HG02943 (cell line): ENCODE results near the gene ITGB5.

ENCODE experiments used
- ATAC-seq: cut with Tn5 transposase; IDR thresholded peaks from one replicate; pipeline ENCODE4 v1.9.1; 2021; ENCODE audit warnings: mild to moderate bottlenecking, low read depth, moderate library complexity; ENCODE audit not compliant: unreplicated experiment

The ITGB5 gene

GRCh38 chr3:124896824-124897526, 9.8 kb upstream of the ITGB5 start:
- ATAC-seq = no peak

- no peak for ATAC-seq
These were observed 8.6 kb upstream of the ITGB5 start for GRCh38 chr3:124895756-124896155.

GRCh38 chr3:124893526-124893925, 6.4 kb upstream of the ITGB5 start:
- no peak for ATAC-seq

GRCh38 chr3:124890573-124891190, 3.5 kb upstream of the ITGB5 start:
- ATAC-seq = no peak

- ATAC-seq = no peak
These were observed 1.6 kb upstream of the ITGB5 start for GRCh38 chr3:124888482-124889441.

GRCh38 chr3:124887932-124888298, 750 bp upstream of the ITGB5 start:
- ATAC-seq = no peak

GRCh38 chr3:124886168-124887056, 753 bp downstream of the ITGB5 start:
- peak; percentile 28 for ATAC-seq

- ATAC-seq = no peak
These were observed 1.5 kb downstream of the ITGB5 start for GRCh38 chr3:124885466-124886167.

- no peak for ATAC-seq
These were observed 2.6 kb downstream of the ITGB5 start for GRCh38 chr3:124884474-124885101.

- no peak for ATAC-seq
These were observed 3.2 kb downstream of the ITGB5 start for GRCh38 chr3:124883766-124884473.

- no peak for ATAC-seq
These were observed 4.1 kb downstream of the ITGB5 start for GRCh38 chr3:124882816-124883747.

GRCh38 chr3:124881976-124882697, 5.0 kb downstream of the ITGB5 start:
- ATAC-seq = no peak

GRCh38 chr3:124879337-124879680, 7.9 kb downstream of the ITGB5 start:
- ATAC-seq = no peak

GRCh38 chr3:124878561-124879336, 8.4 kb downstream of the ITGB5 start:
- ATAC-seq = no peak

- ATAC-seq = no peak
These were observed 9.5 kb downstream of the ITGB5 start for GRCh38 chr3:124877674-124878073.

- no peak for ATAC-seq
These were observed 10.7 kb downstream of the ITGB5 start for GRCh38 chr3:124876401-124876878.
